Activated naive CD4-positive, alpha-beta T cell treated with anti-CD3 and anti-CD28 coated beads for 36 hours (primary cell): ENCODE data around the gene ADSS1. TPM values are rescaled to one million over a fixed set of nuclear protein-coding genes. Genes with fewer than 3 reads are reported as not detected.

Experiments
- CTCF ChIA-PET: fragments of 350-600 bp; sonication (Branson Sonifier 250); formaldehyde crosslinking; loops from one replicate; lab custom pipeline; 2021; ENCODE audit warnings: antibody characterized with exemption; lab: Charles Lee
- DNase-seq: peaks from one replicate; pipeline ENCODE4 v3.0.0-alpha.2; 2020
- H3K27ac Mint-ChIP-seq: one replicate; pipeline ENCODE4 v1.8.0; 2021; ENCODE audit warnings: mild to moderate bottlenecking, mixed read lengths
- H3K27me3 Mint-ChIP-seq: one replicate; pipeline ENCODE4 v1.8.0; 2021; ENCODE audit warnings: low read depth, mixed read lengths
- H3K36me3 Mint-ChIP-seq: one replicate; pipeline ENCODE4 v1.8.0; 2021; ENCODE audit warnings: low read depth, mixed read lengths
- H3K4me1 Mint-ChIP-seq: one replicate; pipeline ENCODE4 v1.8.0; 2021; ENCODE audit warnings: low read depth, mixed read lengths
- H3K4me3 Mint-ChIP-seq: one replicate; pipeline ENCODE4 v1.8.0; 2021; ENCODE audit warnings: mild to moderate bottlenecking, moderate library complexity, mixed read lengths
- H3K9me3 Mint-ChIP-seq: one replicate; pipeline ENCODE4 v1.8.0; 2021; ENCODE audit warnings: mixed read lengths
- intact Hi-C: fragments of 100-400 bp; cut with micrococcal nuclease; formaldehyde crosslinking; loops from one replicate; pipeline ENCODE4 v1.15.1; 2023
- total RNA-seq, 2 experiments: library from RNA; stranded (reverse); gene quantifications; one replicate each; pipeline ENCODE4 v1.2.3, GENCODE V29; 2021

Gene ADSS1
- total RNA-seq, 2 experiments from 2014 or later, result 5.1 to 5.5 TPM

DNA sequence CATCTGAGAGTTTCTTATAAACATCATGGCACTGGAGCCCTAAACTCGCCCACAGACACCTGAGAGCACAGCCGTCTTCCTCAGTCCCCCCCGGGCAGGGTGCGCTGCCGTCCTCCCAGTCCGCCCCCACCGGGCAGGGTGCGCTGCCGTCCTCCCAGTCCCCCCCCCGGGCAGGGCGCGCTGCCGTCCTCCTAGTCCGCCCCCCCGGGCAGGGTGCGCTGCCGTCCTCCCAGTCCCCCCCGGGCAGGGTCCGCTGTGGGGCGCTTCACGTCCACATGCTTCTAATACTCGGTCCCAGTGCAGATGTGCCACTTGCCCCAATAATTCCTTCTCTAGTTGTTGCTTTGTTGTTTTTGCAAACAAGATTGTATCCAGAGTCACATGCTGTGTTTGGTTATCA, 6.9 kb upstream of the ADSS1 start:
- H3K27ac Mint-ChIP-seq, result peak overlapping the region; percentile 65

GRCh38 chr14:104717646-104718045, 6.4 kb upstream of the ADSS1 start:
- Mint-ChIP-seq H3K36me3 (peaks cover 5% of the 10 kb centered on the region), H3K27ac (no peak overlapping the region), H3K9me3 (no peaks in the 10 kb centered on the region), H3K4me1 (no peaks in the 10 kb centered on the region), H3K27me3 (no peaks in the 10 kb centered on the region), H3K4me3 (no peak overlapping the region)
- intact Hi-C loops, result no loop called here
- CTCF ChIA-PET, result no interaction called here
- no peak for DNase-seq

More for the DNA sequence above, 6.9 kb upstream of the ADSS1 start:
- no peaks in the 10 kb centered on the region for H3K27me3 Mint-ChIP-seq
- peaks cover 5% of the 10 kb centered on the region for H3K36me3 Mint-ChIP-seq
- no peaks in the 10 kb centered on the region for H3K9me3 Mint-ChIP-seq
- CTCF ChIA-PET, result no interaction called here
- no peak overlapping the region for H3K4me3 Mint-ChIP-seq
- intact Hi-C loops, result no loop called here
- no peak for DNase-seq
- no peaks in the 10 kb centered on the region for H3K4me1 Mint-ChIP-seq

DNA sequence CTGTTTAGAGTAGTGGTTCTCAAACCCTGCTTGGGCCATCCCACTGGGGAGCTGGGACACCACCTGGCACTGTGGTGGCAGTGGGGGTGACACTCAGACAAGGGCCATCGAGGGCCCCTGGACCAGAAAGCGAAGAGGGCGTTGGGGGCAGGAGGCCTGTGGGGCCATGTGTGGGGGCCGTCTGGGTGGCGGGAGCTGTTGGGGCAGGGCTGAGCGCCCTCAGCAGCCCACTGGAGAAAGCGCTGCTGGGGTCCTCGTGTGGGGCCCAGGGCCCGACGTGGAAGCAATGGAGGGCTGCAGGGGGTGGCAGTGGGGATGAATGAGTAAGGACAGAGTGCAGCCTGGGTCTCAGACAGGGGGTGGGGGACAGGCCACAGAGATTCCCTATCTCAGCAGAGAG, 5.9 kb upstream of the ADSS1 start:
- H3K4me1 Mint-ChIP-seq, result no peaks in the 10 kb centered on the region
- H3K36me3 Mint-ChIP-seq, result peaks cover 5% of the 10 kb centered on the region
- no peak overlapping the region for H3K27ac Mint-ChIP-seq

GRCh38 chr14:104718871-104719270, 5.2 kb upstream of the ADSS1 start:
- DNase-seq, result no peak
- intact Hi-C loops, result no loop called here
- Mint-ChIP-seq H3K27me3 (no peaks in the 10 kb centered on the region), H3K9me3 (no peaks in the 10 kb centered on the region), H3K4me3 (no peak overlapping the region), H3K36me3 (peaks cover 5% of the 10 kb centered on the region), H3K27ac (no peak overlapping the region), H3K4me1 (no peaks in the 10 kb centered on the region)
- CTCF ChIA-PET, result no interaction called here

More for the DNA sequence above, 5.9 kb upstream of the ADSS1 start:
- Mint-ChIP-seq H3K4me3 (no peak overlapping the region), H3K27me3 (no peaks in the 10 kb centered on the region), H3K9me3 (no peaks in the 10 kb centered on the region)
- intact Hi-C loops, result no loop called here
- no peak for DNase-seq
- CTCF ChIA-PET, result no interaction called here

GRCh38 chr14:104719343-104719742, 4.7 kb upstream of the ADSS1 start:
- Mint-ChIP-seq H3K9me3 (no peaks in the 10 kb centered on the region), H3K27me3 (no peaks in the 10 kb centered on the region), H3K36me3 (peaks cover 5% of the 10 kb centered on the region), H3K27ac (no peak overlapping the region), H3K4me3 (no peak overlapping the region), H3K4me1 (no peaks in the 10 kb centered on the region)
- CTCF ChIA-PET, result no interaction called here
- intact Hi-C loops, result no loop called here
- no peak for DNase-seq

- Mint-ChIP-seq H3K36me3 (peaks cover 3% of the 10 kb centered on the region), H3K4me1 (no peaks in the 10 kb centered on the region), H3K9me3 (no peaks in the 10 kb centered on the region), H3K27ac (no peak overlapping the region), H3K27me3 (no peaks in the 10 kb centered on the region), H3K4me3 (no peak overlapping the region)
- DNase-seq, result no peak
- intact Hi-C loops, result no loop called here
- CTCF ChIA-PET, result interaction anchor here (0.8 to 1.1 kb wide), 3 partner anchors 13 to 44 kb away, joined by 3 read pairs; no protein-coding TSS in a partner anchor
Observed at GRCh38 chr14:104721505-104722431, 2.3 kb upstream of the ADSS1 start.

DNA sequence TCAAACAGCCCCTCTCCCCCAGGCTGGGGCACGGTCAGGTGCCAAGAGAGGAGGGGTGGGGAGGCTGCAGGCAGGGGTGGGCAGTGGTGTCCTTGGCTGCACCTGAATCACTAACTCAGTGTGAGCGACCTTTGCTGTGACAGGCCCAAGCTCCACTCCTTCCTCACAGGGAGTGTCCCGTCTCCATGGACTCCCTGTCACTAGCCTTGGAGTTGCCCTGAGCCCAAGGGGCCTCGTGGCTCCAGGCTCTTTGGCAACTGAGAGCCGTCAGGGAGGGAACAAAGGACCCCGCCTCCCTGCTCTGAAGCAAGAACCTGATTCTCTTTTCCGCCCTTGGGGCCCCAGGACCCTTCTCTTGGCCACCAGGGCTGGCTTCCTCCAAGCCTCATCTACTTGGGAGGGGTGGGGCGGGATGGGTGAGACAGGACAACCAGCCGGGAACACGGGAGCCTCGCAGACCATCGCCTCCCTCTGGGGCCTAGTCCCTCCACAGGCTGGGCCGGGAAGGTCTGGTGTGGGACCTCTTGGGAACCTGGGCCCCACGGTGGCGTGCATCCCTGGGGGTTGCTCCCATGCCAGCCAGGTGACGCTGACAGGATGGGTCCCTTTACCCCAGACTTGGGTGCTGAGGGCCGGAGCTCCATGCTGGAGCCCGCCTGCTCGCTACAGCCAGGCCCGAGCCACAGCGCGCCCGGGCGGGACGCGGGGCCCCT, 935 bp upstream of the ADSS1 start:
- no peak for DNase-seq
- Mint-ChIP-seq H3K4me1 (no peaks in the 10 kb centered on the region), H3K9me3 (no peaks in the 10 kb centered on the region), H3K27me3 (no peaks in the 10 kb centered on the region), H3K36me3 (peaks cover 3% of the 10 kb centered on the region), H3K27ac (no peak overlapping the region), H3K4me3 (peak overlapping the region; percentile 29)
- intact Hi-C loops, result loop anchor here (1.0 kb wide), 1 partner anchor 103 kb away; no protein-coding TSS in a partner anchor
- CTCF ChIA-PET, result interaction anchor here (0.8 to 1.2 kb wide), 4 partner anchors 29 to 120 kb away, joined by 3 to 4 read pairs (median 4); partner anchors contain the start of gene SIVA1

- H3K36me3 Mint-ChIP-seq, result peaks cover 3% of the 10 kb centered on the region
- peak; percentile 21 for DNase-seq
- no peak overlapping the region for H3K27ac Mint-ChIP-seq
- CTCF ChIA-PET, result interaction anchor here (0.6 to 1.5 kb wide), 4 partner anchors 15 to 76 kb away, joined by 3 to 6 read pairs (median 4); no protein-coding TSS in a partner anchor
- no peaks in the 10 kb centered on the region for H3K4me1 Mint-ChIP-seq
- H3K9me3 Mint-ChIP-seq, result no peaks in the 10 kb centered on the region
- H3K4me3 Mint-ChIP-seq, result peak overlapping the region; percentile 55
- H3K27me3 Mint-ChIP-seq, result no peaks in the 10 kb centered on the region
- intact Hi-C loops, result loop anchor here (1.0 kb wide), 1 partner anchor 28 kb away; no protein-coding TSS in a partner anchor
Observed at GRCh38 chr14:104724407-104724980, 465 bp downstream of the ADSS1 start.

DNA sequence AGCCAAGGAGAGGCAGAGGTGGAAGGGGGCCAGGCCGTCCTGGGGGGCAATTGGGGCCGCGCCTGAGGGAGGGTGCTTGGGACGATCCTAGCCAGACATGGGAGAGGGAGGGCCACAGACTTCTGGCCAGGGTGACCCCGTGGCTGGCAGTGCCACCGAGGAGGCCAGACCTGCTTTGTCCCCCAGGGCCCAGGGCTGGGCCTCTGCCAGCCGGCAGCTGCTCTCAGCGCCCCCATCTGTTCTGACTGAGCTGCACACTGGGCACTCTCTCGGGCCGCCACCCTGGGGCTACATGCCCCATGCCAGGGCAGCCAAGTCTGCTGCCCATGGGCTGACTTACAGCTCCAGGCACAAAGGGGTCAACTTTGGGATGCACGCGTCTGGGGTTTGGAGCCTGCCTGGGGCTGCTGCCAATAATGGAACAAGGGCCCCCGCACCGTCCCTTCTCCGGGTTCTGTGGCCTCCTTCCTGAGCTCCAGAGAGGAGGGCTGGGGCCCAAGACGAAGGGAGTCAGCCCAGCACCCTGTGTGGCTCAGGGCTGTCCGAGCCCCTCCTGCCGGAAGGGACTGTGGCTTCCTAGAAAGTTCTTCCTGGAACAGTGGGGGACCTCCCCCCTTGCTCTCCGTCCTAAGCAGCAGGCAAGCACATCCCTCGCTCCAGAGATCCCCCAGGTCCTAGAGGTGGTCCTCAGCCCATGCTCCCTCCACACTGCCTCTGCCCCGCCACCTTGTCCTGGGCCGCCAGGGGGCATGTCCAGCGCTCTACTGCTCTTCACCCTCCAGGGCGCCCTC, 1.1 kb downstream of the ADSS1 start:
- intact Hi-C loops, result loop anchor here (1.0 kb wide), 1 partner anchor 27 kb away; no protein-coding TSS in a partner anchor
- Mint-ChIP-seq H3K27ac (no peak overlapping the region), H3K4me1 (no peaks in the 10 kb centered on the region), H3K9me3 (no peaks in the 10 kb centered on the region), H3K27me3 (no peaks in the 10 kb centered on the region), H3K4me3 (peak overlapping the region; percentile 55), H3K36me3 (no peaks in the 10 kb centered on the region)
- CTCF ChIA-PET, result interaction anchor here (0.6 to 1.5 kb wide), 4 partner anchors 16 to 77 kb away, joined by 3 to 6 read pairs (median 4); no protein-coding TSS in a partner anchor
- no peak for DNase-seq

DNA sequence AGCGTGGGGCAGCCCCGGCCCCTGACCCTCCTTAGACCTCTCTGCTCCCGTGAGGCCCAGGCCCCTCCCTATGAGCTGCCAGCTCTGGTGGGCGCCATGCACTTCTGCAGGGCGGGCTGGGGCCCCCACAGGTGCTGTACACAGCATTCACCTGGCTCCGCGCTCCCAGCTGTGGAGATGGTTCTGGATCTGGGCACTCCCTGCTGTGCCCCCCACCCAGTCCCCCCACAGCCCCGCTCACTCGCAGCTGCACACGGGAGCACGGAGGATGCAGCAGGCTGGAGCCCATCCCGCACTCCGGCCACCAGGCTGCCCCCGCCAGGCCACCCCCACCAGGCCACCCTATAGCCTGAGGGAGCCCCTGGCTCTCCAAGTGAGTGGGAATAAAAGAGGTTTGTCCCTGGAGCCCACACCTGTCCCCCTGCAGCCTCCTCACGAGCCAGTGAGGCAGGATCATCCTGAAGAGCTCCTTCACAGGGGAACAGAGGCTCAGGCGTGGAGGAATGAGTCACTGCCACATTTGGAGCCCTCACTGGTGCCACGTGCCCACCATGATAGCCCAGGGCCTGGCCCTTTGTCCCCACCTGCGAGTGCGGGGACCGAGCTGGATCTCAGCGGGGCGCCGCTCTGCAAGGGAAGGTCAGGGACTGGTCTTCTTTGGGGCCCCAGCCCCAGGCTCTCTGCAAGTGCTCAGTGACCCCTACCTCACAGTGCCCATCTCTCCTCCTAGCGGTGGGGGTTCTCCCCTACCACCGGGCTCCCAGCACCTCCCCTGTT, 1.9 kb downstream of the ADSS1 start:
- H3K4me1 Mint-ChIP-seq, result no peaks in the 10 kb centered on the region
- no peaks in the 10 kb centered on the region for H3K27me3 Mint-ChIP-seq
- no peaks in the 10 kb centered on the region for H3K36me3 Mint-ChIP-seq
- H3K9me3 Mint-ChIP-seq, result no peaks in the 10 kb centered on the region
- no peak for DNase-seq
- H3K27ac Mint-ChIP-seq, result no peak overlapping the region
- CTCF ChIA-PET, result interaction anchor here (1.5 kb wide), 1 partner anchor 25 kb away, joined by 5 read pairs; no protein-coding TSS in a partner anchor
- H3K4me3 Mint-ChIP-seq, result peak overlapping the region; percentile 55
- intact Hi-C loops, result no loop called here
